Panc1 (cell line): ENCODE results near the gene AFF3.

Experiments used
- CTCF ChIP-seq: fragments of 450-650 bp; IDR thresholded peaks from 2 replicates; pipeline ENCODE4 v1.5.1; 2017; ENCODE audit warnings: mild to moderate bottlenecking
- POLR2AphosphoS5 ChIP-seq: IDR thresholded peaks from 2 replicates; pipeline ENCODE4 v1.6.1; 2012; ENCODE audit warnings: mild to moderate bottlenecking, low read depth, low read length, moderate library complexity
- SIN3A ChIP-seq: IDR thresholded peaks from 2 replicates; pipeline ENCODE4 v1.6.1; 2012; ENCODE audit warnings: low read depth, mild to moderate bottlenecking, low read length, moderate library complexity, borderline replicate concordance; ENCODE audit not compliant: insufficient read depth

- no peak for TF ChIP-seq CTCF
- TF ChIP-seq SIN3A, result no peak
- no peak for TF ChIP-seq POLR2AphosphoS5
Observed at GRCh38 chr2:99565227-99565626, 577.2 kb downstream of the AFF3 start.
